GM18873 (cell line): Measurements from ENCODE around the gene PPOX.

ENCODE experiments used
- ATAC-seq: cut with Tn5 transposase; IDR thresholded peaks from one replicate; pipeline ENCODE4 v1.9.1; 2021; ENCODE audit warnings: mild to moderate bottlenecking, moderate library complexity, moderate number of reproducible peaks; ENCODE audit not compliant: unreplicated experiment, low FRiP score

Gene PPOX

GRCh38 chr1:161196111-161196510 lies 29.9 kb downstream of the PPOX start:
- no peak for ATAC-seq

GRCh38 chr1:161196521-161197451 lies 30.6 kb downstream of the PPOX start:
- ATAC-seq = no peak

GRCh38 chr1:161197560-161198193 lies 31.5 kb downstream of the PPOX start:
- ATAC-seq = no peak

GRCh38 chr1:161198194-161198896 lies 32.1 kb downstream of the PPOX start:
- no peak for ATAC-seq

- ATAC-seq = no peak
These were observed 32.7 kb downstream of the PPOX start, which contains the start of gene ADAMTS4 for GRCh38 chr1:161198897-161199431. ADAMTS4 (minus strand) TSS chr1:161199054; CDS start chr1:161198627, 427 bp downstream.

- no peak for ATAC-seq
These were observed 33.4 kb downstream of the PPOX start for GRCh38 chr1:161199506-161200139.

GRCh38 chr1:161200421-161200991 lies 34.3 kb downstream of the PPOX start:
- ATAC-seq = no peak

- ATAC-seq = no peak
These were observed 35.0 kb downstream of the PPOX start for GRCh38 chr1:161200992-161201835.

GRCh38 chr1:161201836-161202712 lies 35.8 kb downstream of the PPOX start, which contains the start of gene NDUFS2:
NDUFS2 (plus strand) TSS chr1:161202367; CDS start chr1:161202386, 19 bp downstream.
- peak; percentile 87 for ATAC-seq

- no peak for ATAC-seq
These were observed 40.4 kb downstream of the PPOX start for GRCh38 chr1:161206411-161207140.

GRCh38 chr1:161207173-161207572 lies 40.9 kb downstream of the PPOX start:
- no peak for ATAC-seq

- no peak for ATAC-seq
These were observed 43.7 kb downstream of the PPOX start for GRCh38 chr1:161209790-161210409.

- no peak for ATAC-seq
These were observed 48.1 kb downstream of the PPOX start for GRCh38 chr1:161214369-161214768.

GRCh38 chr1:161215076-161215475 lies 48.9 kb downstream of the PPOX start, which contains the start of gene FCER1G:
FCER1G (plus strand) TSS chr1:161215295; CDS start chr1:161215322, 27 bp downstream.
- no peak for ATAC-seq

- ATAC-seq = peak; percentile 69
These were observed 50.9 kb downstream of the PPOX start for GRCh38 chr1:161216945-161217712.

- ATAC-seq = no peak
These were observed 51.6 kb downstream of the PPOX start for GRCh38 chr1:161217831-161218230.
